HG02938 (cell line): ENCODE measurements around the gene PRF1.
A peak's percentile ranks its signal among the peaks of the same experiment; 100 is the strongest.

Experiments
- ATAC-seq: cut with Tn5 transposase; IDR thresholded peaks from one replicate; pipeline ENCODE4 v1.9.1; 2021; ENCODE audit warnings: mild to moderate bottlenecking, moderate library complexity; ENCODE audit not compliant: unreplicated experiment

Gene PRF1

DNA sequence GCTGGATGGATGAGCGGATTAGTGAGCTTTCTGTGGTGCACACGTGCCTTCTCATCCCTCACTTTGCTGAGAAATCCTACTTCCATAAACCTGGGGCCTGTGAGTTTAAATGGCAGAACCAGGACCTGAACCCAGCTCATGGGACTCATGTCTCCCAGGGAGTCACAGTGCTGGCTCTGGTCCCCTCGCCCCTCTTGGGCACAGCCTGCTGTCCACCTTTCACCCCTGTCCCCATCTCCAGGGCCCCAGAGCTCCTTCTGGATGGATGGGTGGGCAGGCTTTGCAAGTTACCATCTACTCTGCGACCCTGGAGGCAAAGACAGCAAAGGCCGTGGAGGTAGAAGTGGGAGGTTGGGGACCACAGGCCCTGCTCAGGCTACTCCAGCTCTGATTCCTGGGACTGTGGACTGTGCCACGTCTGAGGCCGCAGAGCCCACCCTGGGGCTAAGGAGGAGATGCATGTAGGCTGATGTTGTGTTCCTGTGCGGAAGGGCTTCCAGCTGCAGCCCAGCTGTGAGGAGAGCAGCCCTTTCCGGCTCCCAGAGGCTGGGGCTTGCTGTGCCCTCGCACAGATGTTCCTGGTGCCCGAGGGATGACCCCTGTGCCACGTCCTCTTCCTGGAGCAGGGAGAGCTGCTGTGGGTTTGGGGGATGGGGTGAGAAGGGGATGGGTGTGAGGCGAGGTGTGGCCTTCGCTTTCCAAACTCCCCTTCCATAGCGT is 40.3 kb downstream of the PRF1 start:
- no peak for ATAC-seq

DNA sequence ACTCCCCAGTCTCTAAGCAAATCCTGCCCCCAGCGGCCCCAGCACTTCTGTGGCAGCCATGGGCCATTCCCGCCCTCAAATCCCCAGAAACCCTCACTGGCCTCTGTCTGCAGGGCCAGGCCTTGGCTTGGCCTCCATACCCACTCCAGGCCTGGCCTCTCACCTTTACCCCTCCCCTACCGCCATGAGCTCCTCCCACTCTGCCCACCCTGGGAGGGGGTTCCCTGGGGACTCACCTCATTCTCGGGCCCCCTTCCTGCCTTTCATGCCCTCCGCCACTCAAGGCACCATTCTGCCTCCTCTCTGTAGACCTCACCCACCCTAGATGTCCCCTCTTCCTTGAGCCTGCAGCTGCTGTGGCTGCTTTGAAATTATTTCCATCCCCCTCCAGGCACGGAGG is 41.0 kb downstream of the PRF1 start:
- no peak for ATAC-seq

DNA sequence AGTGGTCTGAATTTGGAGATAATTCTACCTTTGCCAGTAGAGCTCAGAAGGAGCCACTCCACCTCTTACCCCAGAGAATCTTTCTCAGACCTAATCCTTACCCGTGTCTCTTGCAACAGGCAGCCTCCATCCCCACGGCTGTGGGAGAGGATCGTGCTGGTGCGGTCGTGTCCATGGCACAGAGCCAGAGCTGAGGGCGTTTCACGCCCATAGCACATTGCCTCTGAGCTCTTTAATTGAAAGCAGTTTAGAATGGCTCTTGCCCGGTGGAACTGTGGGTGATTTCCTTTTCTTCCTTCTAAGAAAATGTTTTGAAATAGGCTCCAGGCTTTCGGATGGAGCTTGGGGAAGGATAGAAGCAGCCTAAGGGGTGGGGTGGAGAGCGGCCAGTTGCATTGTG is 41.5 kb downstream of the PRF1 start:
- no peak for ATAC-seq

DNA sequence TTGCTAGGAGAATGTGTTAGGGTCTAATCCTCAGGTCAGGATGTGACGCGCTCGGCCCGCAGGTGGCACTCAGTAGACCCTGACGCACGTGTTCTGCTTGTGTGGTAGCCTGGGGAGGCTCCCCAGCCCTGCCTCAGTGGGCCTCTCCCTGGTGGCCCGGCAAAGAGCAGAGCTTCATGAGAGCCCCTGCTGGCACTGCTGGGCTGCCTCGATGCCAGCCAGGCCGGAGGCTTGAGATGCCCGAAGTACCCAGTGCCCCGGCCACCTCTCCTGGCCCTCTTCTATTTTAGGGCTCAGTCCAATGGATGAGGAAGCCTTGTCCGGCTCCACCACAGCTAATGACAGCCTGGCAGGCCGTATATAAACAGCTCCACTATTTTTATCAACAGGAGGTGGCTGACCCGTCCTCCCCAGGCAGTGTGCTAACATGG is 42.0 kb downstream of the PRF1 start:
- no peak for ATAC-seq

DNA sequence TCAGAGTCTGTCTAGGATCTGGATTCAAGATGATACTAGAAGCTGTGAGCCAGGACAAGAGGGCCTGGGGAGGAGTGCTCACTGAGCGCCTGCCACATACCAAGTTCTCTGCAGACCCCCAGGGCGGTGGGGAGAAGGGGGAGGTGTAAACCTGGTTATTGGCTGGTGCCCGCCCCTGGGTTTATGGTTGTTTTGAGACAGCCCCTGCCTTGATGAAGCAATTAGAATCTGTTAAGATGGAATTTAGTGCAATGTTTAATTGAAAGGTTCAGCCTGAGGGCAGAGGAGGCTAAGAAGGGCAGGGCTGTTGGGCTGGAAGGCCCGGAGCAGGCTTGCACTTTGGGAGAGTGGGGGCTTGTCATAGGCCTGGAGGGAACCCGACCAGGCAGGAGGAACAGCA is 42.7 kb downstream of the PRF1 start:
- no peak for ATAC-seq

DNA sequence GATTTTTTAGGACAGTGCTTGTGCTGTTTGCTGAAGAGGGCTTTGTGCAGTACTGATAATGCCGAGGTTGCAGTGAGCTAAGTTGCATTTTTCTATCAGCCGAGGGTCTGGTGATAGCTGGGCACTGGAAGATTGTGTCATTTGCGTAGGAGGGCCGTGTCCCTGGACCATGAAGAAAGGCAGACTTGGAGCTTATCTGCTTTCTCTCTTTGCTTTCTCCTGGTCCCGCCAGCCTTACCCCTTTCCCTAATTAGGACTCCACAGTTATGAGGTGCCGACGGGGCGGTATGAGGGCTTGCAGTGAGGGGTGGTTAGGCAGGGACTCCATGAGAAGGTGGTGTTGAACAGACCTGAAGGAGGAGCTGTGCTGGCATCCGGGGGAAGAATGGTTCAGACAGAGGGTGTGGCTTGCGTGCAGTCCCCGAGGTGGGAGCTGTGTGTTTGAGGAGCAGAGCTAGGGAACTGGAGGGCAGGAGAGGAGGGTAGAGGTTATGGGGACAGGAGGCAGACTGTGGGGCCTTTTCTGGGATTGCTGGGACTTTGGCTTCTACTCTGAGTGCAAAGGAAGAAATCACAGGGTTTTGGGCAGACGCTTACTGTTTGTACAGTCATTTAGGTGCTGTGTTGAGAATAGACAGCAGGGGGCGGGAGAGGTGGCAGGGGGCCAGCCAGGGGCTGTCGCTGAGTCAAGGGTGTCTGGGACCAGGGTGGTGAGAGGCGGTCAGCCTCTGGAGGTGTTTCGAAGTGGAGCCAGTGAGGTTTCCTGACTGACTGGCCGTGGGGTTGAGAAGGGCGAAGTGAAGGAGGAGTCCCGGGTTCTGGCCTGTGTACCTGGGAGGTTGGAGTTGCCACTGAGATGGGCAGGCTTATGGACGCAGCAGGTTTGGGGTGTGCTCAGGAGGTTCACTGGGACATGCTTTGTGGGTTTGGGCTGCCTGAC is 43.4 kb downstream of the PRF1 start:
- peak; percentile 52 for ATAC-seq

DNA sequence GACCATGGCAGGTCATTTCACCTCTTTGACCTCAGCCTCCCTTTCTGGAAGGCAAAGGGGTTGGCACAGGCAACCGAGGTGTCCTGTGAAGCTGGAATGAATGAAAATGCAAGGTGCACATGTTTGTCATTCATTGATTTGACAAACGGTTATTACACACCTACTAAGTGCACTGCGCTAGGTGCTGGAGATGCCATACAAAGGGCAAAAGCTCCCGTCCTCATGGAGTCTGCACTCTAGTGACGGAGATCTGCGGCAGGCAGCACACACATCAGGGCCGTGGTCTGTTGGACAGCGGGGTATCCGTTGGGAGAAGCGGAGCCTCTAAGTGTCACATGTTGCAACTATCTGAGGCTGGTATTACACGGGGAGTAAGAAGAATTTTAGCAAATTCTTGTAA is 44.2 kb downstream of the PRF1 start:
- no peak for ATAC-seq

DNA sequence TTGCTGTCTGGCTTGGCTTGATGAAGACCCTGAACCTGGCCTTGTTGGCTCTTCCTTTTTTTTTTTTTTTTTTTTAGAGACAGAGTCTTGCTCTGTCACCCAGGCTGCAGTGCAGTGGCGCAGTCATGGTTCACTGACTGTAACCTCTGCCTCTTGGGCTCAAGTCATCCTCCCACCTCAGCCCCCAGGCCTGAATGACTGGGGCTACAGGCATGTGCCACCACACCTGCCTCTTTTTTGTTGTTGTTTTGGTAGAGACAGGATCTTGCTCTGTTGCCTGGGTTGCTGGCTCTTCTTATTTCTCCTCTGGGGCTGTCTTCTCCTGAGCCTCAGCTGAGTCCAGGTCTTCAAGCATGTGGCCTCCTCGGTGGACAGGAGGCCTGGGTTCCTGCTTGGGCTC is 44.7 kb downstream of the PRF1 start:
- ATAC-seq: no peak

DNA sequence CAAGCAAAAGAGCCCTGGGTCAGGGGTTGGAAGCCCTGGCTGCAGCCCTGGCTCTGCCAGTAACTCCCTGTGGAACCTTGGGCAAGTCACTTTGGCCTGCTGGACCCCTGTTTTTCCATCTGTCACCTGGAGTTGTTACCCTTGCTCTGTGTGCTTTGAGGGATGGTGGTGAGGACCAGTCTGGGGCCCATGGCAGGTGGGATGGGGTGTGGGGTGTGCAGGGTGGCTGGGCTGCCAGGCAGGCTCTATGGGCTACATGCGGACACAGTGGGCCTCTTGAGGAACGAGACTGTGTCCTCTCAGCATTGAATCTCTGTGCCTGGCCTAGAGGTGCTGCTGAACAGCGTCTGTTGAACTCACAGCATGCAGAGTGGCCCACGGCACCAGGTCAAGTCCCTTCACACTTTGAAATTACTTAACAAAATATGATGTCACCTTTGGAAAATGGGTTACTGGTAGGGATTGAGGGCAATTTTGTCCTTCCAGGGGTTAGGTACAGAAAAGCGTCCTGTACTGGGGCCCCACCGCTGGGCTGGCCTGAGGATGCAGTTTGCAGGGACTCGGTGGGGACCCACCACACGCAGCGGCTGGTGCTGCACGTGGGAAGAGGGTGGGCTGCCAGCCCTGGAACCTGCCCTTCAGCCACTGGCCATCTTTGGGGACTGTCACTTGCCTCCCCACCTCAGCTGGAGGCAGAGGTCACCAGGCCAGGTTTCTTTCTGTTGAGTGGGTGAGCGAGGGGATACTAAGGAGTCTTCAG is 45.3 kb downstream of the PRF1 start:
- no peak for ATAC-seq

DNA sequence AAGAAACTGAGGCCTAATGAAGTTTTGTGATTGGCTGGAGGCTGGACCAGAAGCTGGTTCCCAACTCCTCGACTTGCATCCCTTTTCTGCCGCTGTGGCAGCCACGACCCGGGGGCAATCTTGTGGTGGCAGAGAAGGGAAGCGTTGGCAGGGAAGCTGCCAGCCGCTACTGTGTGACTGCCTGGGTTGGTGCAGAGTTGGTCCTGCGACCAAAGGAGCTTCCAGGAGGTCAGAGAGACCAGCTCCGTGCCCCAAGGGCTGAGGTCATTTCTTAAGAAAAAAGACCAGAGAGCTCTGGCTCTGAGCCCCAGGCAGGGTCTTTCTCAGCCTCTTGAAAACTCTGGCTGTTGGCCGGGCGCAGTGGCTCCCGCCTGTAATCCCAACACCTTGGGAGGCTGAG is 47.2 kb downstream of the PRF1 start:
- ATAC-seq: no peak

DNA sequence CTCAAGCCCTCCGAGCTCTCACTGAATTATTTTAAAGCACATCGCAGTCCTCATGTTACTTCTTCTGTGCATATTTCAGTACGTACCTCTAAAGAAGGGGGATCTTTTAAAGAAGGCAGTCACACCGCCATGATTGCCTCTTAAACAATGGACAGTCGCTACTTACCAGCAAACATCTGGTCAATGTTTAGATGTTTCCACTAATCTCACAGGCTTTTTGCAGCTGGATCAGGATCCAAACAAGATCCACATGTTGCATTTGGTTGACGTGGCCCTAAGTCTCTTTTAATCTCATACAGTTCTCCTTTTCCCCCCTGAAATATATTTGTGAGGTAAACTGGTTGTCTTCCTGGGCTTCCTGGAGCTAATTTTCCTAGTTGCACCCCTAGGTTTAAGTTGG is 50.0 kb downstream of the PRF1 start:
- ATAC-seq: no peak

DNA sequence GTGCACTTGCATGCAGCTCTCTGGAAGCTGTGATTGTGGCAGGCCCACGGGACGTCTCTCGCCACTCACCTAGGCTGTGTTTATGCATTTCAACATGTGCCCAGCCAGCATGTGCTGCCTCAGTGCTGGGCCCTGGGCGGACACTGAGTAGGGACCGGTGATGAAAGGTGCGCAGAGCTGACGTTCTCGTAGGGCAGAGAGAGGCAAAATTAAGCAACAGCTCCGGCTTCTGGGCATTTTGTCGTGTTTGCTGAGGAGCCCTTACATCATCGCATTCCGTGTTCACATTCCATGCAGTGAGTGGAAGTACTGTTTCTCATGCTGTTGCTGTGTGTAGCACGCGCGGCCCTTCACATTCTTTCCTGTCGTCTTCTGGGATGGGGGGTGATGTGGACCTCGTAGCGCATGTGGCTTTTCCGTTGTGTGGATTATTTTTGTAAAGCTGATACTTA is 50.5 kb downstream of the PRF1 start:
- no peak for ATAC-seq

DNA sequence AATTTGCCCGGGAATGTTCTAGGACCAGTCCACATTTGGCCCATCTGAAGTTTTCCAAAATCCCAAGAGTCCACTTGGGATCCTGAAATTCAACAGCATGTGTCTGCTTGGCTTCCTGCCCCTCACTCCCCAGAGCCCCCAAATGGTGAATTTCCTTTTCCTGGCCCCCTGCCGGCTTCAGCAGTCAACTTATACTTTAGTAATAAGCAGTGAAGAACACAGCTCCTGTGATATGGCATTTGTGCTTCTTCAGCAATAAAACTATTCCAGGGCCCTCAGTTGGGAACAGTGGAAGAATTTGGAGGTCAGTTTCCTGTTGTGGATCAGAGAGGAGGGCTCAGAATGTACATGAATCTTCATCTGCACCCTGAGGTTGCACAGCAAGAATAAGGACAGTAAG is 51.1 kb downstream of the PRF1 start:
- no peak for ATAC-seq

DNA sequence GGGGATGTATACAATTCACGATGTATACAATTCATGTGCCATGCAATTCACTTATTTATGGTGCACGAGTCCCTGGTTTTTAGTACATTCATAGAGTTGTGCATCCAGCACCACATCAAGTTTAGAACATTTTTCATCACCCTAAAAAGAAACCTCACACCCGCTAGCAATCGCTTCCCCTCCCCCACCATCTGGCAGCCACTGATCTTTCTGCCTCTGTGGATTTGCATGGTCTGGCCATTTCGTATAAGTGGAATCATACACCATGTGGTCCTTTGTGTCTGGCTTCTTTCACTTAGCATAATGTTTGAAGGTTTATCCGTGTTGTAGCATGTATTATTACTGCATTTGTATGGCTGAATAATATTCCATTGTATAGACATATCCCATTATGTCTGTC is 52.1 kb downstream of the PRF1 start:
- ATAC-seq: no peak

DNA sequence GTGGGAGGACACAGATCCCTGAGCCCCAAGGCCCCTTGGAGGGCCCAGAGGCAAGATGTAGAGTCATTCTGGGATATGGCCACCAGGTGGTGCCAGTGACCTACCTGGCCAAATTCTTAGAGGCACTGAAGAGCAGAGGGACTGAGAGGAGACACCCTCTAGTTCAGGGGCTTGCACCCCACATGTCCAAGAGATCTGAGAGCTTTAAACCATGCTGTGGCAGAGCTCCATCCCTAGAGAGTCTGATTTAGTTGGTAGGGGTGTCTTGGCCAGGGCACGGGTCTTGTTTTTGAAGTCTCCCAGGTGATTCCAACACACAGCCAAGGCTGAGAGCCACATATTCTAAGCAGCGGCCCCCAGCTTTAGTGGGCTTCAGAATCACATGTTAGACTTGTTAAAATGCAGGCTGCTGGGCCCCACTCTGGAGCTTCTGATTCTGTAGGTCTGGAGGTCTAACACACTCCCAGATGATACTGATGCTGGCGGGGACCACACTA is 52.5 kb downstream of the PRF1 start:
- ATAC-seq: no peak

DNA sequence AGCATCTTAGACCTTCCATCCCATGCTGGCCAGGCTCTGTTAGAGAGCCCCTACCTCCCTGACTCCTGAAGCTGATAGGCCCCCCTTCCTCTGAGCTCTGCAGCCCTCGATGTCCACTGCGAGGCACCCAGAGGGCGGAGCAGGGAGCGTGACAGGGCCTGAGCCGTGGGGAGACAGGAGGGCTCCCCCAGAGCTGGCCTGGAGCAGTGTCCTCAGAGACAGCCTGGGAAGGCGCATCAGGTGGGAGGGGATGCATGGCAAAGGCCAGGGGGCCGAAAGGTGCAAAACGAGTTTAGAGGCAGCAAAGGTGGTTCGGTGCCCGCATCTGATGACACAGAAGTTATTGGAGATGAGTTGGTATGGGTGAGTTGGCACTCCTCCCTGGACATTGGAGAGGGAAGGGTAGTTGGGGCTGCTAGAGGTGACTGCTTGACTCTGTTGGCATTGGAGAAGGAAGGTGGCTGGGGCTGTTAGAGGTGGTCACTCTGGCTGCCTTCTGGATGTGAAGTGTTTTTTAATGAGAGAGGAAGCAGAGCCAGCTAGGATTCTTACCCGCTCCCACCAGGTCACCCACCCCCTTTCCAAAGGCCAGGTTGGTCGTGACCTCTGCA is 53.1 kb downstream of the PRF1 start:
- no peak for ATAC-seq
